Left ventricle myocardium inferior (tissue), 1 donor: ENCODE data around the gene PRR14. TPM values are rescaled to one million over a fixed set of nuclear protein-coding genes. Genes with fewer than 3 reads are reported as not detected.
"Not testable (repeated sequence)": the region's sequence is repeated elsewhere in the genome, so short reads cannot be mapped to it uniquely, and the experiment has no call there.

ENCODE experiments used
- DNase-seq: peaks from one replicate; pipeline ENCODE4 v3.0.0-alpha.2; 2020
- H3K27ac ChIP-seq: fragments of 200-600 bp; replicated peaks from 2 replicates; pipeline ENCODE4 v1.8.0; 2021
- H3K27me3 ChIP-seq: fragments of 200-600 bp; 2 replicates; pipeline ENCODE4 v1.8.0; 2021; ENCODE audit warnings: low read depth
- H3K36me3 ChIP-seq: fragments of 200-600 bp; 2 replicates; pipeline ENCODE4 v1.8.0; 2021
- H3K4me1 ChIP-seq: fragments of 200-600 bp; 2 replicates; pipeline ENCODE4 v1.8.0; 2021
- H3K4me3 ChIP-seq: fragments of 200-600 bp; 2 replicates; pipeline ENCODE4 v1.8.0; 2021; ENCODE audit warnings: mild to moderate bottlenecking, moderate library complexity
- H3K9me3 ChIP-seq: fragments of 200-600 bp; replicated peaks from 2 replicates; pipeline ENCODE4 v1.8.0; 2021
- CTCF ChIP-seq: fragments of 200-600 bp; IDR thresholded peaks from 2 replicates; pipeline ENCODE4 v1.8.0; 2021; ENCODE audit warnings: antibody characterized with exemption, mild to moderate bottlenecking, borderline replicate concordance
- intact Hi-C: fragments of 100-400 bp; cut with micrococcal nuclease; formaldehyde crosslinking; loops from one replicate; pipeline ENCODE4 v1.11.0; 2022
- total RNA-seq: library from RNA; stranded (reverse); fragmentation: NEBNext Ultra II Directional; extraction: Animal tissue kit (Norgen Biotek cat#: 25700); gene quantifications from one replicate; pipeline ENCODE4 v1.2.1, GENCODE V29; 2021
- donor health status: DM: no; HTN: yes; CAD: no; lungs with severe emphysema.

The PRR14 gene
- total RNA-seq, 1 donor from 2014 or later, result 15.4 TPM

DNA sequence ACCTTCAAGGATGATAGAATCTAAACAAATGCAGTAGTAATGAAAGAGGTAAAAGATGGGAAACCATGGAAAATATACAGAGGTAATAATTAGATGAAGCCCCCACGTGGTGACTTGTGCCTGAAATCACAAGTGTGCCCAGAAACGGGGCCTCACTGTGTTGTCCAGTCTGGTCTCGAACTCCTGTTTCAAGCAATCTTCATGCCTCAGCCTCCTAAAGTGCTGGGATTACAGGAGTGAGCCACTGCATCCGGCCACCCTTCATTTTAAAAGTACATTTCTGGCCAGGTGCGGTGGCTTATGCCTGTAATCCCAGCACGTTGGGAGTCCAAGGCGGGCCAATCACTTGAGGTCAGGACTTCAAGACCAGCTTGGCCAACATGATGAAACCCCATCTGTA is 14.2 kb upstream of the PRR14 start:
- Histone ChIP-seq H3K27me3 (no peaks in the 10 kb centered on the region), H3K36me3 (no peaks in the 10 kb centered on the region), H3K4me3 (no peak overlapping the region), H3K9me3 (no peaks in the 10 kb centered on the region), H3K27ac (no peak overlapping the region), H3K4me1 (peaks cover 20% of the 10 kb centered on the region)
- TF ChIP-seq CTCF, result no peak
- DNase-seq, result no peak
- intact Hi-C loops, result no loop called here

DNA sequence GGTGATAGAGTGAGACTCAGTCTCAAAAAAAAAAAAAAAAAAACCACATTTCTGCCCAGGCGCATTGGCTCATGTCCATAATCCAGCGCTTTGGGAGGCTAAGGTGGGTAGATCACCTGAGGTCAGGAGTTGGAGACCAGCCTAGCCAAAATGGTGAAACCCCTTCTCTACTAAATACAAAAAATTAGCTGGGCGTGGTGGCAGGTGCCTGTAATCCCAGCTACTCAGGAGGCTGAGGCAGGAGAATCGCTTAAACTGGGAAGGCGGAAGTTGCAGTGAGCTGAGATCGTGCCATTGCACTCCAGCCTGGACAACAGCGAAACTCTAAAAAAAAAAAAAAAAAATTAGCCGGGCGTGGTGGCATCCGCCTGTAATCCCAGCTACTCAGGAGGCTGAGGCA is 13.6 kb upstream of the PRR14 start:
- H3K27me3 ChIP-seq, H3K36me3 ChIP-seq, DNase-seq, H3K4me3 ChIP-seq, H3K9me3 ChIP-seq, intact Hi-C loops, H3K27ac ChIP-seq: not testable (repeated sequence)
- H3K4me1 ChIP-seq, result peaks cover 20% of the 10 kb centered on the region

GRCh38 chr16:30637944-30638343 is 12.8 kb upstream of the PRR14 start:
- peak; percentile 26 for TF ChIP-seq CTCF
- H3K4me1 ChIP-seq, result peaks cover 20% of the 10 kb centered on the region
- H3K36me3 ChIP-seq, result no peaks in the 10 kb centered on the region
- H3K4me3 ChIP-seq, result no peak overlapping the region
- no peak for DNase-seq
- intact Hi-C loops, result no loop called here
- no peaks in the 10 kb centered on the region for H3K27me3 ChIP-seq
- H3K9me3 ChIP-seq, result no peaks in the 10 kb centered on the region
- H3K27ac ChIP-seq, result no peak overlapping the region

DNA sequence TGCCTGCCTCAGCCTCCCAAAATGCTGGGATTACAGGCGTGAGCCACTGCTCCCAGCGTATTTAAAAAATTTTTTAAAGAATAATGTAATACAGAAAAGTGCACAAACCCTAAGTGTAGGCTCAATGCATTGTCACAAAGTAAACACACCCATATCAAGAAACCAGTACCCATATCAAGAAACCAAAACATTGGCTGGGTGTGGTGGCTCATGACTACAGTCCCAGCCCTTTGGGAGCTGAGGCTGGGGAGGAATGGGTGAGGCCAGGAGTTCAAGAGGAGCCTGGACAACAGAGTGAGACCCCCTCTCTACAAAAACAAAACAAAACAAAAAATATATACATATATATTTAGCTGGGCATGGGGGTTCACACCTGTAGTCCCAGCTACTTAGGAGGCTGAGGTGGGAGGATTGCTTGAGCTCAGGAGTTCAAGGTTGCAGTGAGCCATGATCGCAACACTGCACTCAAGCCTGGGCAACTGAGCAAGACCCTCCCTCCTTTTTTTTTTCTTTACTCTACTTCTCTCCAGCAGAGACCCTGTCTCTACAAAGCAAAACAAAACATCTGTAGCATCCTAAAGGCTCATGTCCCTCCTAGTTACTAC is 9.3 kb upstream of the PRR14 start:
- H3K4me3 ChIP-seq, result no peak overlapping the region
- no peaks in the 10 kb centered on the region for H3K9me3 ChIP-seq
- no peaks in the 10 kb centered on the region for H3K4me1 ChIP-seq
- no peaks in the 10 kb centered on the region for H3K36me3 ChIP-seq
- DNase-seq, result no peak
- no peak overlapping the region for H3K27ac ChIP-seq
- intact Hi-C loops, result no loop called here
- H3K27me3 ChIP-seq, result no peaks in the 10 kb centered on the region
- TF ChIP-seq CTCF, result no peak

GRCh38 chr16:30644334-30644830 is 6.4 kb upstream of the PRR14 start:
- DNase-seq, result no peak
- intact Hi-C loops, result no loop called here
- no peak for TF ChIP-seq CTCF

DNA sequence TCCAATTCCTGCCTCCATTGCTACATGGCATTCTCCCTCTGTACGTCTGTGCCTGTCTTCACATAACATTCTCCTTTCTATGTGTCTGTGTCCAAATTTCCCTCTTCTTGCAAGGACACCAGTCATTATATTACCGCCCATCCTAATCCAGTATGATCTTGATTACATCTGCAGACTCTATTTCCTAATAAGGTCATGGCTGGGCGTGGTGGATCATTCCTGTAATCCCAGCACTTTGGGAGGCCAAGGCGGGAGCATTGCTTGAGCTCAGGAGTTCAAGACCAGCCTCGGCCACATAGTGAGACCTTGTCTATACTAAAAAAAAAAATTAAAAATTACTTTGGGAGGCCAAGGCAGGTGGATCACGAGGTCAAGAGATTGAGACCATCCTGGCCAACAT is 5.0 kb upstream of the PRR14 start:
- intact Hi-C loops, result no loop called here
- H3K9me3 ChIP-seq, result no peaks in the 10 kb centered on the region
- TF ChIP-seq CTCF, result no peak

More at GRCh38 chr16:30644334-30644830, 6.4 kb upstream of the PRR14 start:
- Histone ChIP-seq H3K27ac (no peak overlapping the region), H3K4me1 (no peaks in the 10 kb centered on the region), H3K9me3 (no peaks in the 10 kb centered on the region), H3K27me3 (no peaks in the 10 kb centered on the region), H3K36me3 (no peaks in the 10 kb centered on the region), H3K4me3 (no peak overlapping the region)

More for the DNA sequence above, 5.0 kb upstream of the PRR14 start:
- Histone ChIP-seq H3K4me3 (no peak overlapping the region), H3K27me3 (no peaks in the 10 kb centered on the region), H3K4me1 (peaks cover 8% of the 10 kb centered on the region), H3K36me3 (no peaks in the 10 kb centered on the region), H3K27ac (no peak overlapping the region)
- no peak for DNase-seq
